Nephron (organoid): ENCODE measurements around the gene CCDC89.
"Not testable (repeated sequence)": the region's sequence is repeated elsewhere in the genome, so short reads cannot be mapped to it uniquely, and the experiment has no call there.

Experiments used
- H3K27ac Mint-ChIP-seq, 3 experiments: 2 replicates each; pipeline ENCODE4 v1.8.0; 2020; ENCODE audit warnings: mixed read lengths in 3 of 3, mild to moderate bottlenecking in 2 of 3, moderate library complexity in 1 of 3
- H3K27me3 Mint-ChIP-seq: 2 replicates; pipeline ENCODE4 v1.8.0; 2021; ENCODE audit warnings: low read depth, mild to moderate bottlenecking, moderate library complexity, mixed read lengths
- H3K36me3 Mint-ChIP-seq: 2 replicates; pipeline ENCODE4 v1.8.0; 2020; ENCODE audit warnings: low read depth, mixed read lengths
- H3K4me1 Mint-ChIP-seq: 2 replicates; pipeline ENCODE4 v1.8.0; 2020; ENCODE audit warnings: mixed read lengths
- H3K4me3 Mint-ChIP-seq, 3 experiments: 2 replicates each; pipeline ENCODE4 v1.8.0; 2020; ENCODE audit warnings: mild to moderate bottlenecking in 3 of 3, mixed read lengths in 3 of 3, moderate library complexity in 2 of 3
- H3K9me3 Mint-ChIP-seq: 2 replicates; pipeline ENCODE4 v1.8.0; 2020; ENCODE audit warnings: mixed read lengths
- TF ChIP-seq, protein P1 (sequence below), 3 experiments: fragments of 200-600 bp; sonication (generic); IDR thresholded peaks; one replicate each; pipeline ENCODE4 v1.5.0; 2021; ENCODE audit warnings: antibody characterized with exemption in 3 of 3; ENCODE audit not compliant: unreplicated experiment in 3 of 3

Gene CCDC89

DNA sequence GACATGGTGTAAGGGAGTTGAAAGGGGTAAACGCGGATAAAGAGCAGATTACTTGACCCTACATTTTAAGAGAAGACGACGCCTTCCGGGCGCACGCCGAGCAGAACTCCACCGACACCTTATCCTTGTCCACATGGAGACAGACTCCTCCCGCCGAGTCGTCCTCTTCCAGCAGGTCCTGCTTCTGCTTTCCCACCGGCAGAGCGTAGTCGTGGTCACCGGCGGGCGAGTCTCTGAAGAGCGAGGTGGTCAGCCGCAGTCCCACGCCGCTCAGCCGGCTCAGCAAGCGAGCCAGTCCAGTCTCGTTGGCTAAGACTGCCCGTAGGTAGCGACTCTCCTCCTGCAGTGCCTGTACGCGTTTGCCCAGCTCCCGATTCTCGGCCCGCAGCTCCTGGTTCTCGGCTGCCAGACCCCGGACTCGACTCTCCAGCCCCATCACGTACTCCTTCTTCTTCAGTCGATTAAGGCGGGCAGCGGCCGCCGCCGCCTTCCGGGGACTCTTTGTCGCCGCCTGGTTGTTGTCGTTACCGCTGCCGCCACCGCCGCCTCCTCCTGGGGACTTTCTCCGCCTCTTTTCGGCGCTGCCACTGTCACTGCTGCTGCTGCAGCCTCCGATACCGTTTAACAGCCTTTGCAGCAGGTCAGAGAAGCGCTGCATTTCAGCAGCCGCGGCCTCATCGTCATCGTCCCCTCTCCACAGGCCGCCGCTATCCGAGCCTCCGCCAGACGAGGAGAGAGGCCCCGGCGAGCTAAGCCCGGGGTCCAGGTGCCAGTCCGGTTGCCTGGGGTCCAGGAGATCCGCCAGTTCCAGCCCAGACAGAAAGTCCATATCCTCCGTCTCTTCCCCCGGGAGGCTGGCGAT is 22.0 kb downstream of the CCDC89 start:
- H3K9me3 Mint-ChIP-seq: no peaks in the 10 kb centered on the region
- peaks cover 40% of the 10 kb centered on the region for H3K4me1 Mint-ChIP-seq
- TF ChIP-seq, protein P1, sequence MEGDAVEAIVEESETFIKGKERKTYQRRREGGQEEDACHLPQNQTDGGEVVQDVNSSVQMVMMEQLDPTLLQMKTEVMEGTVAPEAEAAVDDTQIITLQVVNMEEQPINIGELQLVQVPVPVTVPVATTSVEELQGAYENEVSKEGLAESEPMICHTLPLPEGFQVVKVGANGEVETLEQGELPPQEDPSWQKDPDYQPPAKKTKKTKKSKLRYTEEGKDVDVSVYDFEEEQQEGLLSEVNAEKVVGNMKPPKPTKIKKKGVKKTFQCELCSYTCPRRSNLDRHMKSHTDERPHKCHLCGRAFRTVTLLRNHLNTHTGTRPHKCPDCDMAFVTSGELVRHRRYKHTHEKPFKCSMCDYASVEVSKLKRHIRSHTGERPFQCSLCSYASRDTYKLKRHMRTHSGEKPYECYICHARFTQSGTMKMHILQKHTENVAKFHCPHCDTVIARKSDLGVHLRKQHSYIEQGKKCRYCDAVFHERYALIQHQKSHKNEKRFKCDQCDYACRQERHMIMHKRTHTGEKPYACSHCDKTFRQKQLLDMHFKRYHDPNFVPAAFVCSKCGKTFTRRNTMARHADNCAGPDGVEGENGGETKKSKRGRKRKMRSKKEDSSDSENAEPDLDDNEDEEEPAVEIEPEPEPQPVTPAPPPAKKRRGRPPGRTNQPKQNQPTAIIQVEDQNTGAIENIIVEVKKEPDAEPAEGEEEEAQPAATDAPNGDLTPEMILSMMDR (IDR thresholded peaks at IDR 0.05; ENCODE audit: unreplicated experiment in 3 of 3): peak; percentile 31 to 56 (median 37)
- peak overlapping the region; percentile 95 to 100 (median 99) for H3K4me3 Mint-ChIP-seq
- no peaks in the 10 kb centered on the region for H3K27me3 Mint-ChIP-seq
- H3K36me3 Mint-ChIP-seq: peaks cover 41% of the 10 kb centered on the region
- peak overlapping the region; percentile 95 to 99 (median 98) for H3K27ac Mint-ChIP-seq

DNA sequence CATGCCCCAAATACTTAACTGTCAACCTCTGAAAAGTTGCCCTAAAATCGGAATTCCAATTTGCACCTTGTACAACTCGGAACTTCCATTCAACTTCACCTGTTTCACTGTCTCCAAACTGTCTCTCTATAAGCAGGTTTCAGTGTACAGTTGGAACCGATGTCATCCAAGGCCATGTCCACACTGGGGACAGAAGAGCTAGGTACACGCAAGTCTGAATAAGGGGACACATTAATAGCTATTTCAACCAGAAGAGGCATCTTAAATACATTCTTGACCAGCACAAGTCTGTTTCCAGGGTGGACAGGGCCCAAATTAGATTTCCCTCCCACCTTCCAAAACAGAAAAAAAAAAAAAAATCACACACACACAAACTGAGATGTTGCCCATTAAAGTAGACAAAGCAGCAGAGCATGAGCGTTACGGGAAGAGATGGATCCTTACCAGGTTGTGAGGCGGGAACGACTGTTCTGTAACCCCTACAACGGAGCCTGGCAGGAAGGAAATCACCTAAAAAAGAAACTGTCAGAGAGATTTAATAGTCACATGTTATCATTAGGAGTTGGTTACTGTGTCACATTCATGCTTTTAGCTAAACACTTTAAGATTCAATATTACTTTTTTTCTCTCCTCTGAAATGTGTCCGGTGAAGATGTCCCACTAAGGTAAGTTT is 22.8 kb downstream of the CCDC89 start:
- Mint-ChIP-seq H3K4me3 (peak overlapping the region; percentile 95 to 100 (median 99)), H3K27me3 (no peaks in the 10 kb centered on the region), H3K9me3 (no peaks in the 10 kb centered on the region), H3K27ac (peak overlapping the region; percentile 95 to 99 (median 98)), H3K36me3 (peaks cover 49% of the 10 kb centered on the region), H3K4me1 (peaks cover 45% of the 10 kb centered on the region)
- TF ChIP-seq, protein P1 (IDR thresholded peaks at IDR 0.05; ENCODE audit: unreplicated experiment in 3 of 3): no peak

DNA sequence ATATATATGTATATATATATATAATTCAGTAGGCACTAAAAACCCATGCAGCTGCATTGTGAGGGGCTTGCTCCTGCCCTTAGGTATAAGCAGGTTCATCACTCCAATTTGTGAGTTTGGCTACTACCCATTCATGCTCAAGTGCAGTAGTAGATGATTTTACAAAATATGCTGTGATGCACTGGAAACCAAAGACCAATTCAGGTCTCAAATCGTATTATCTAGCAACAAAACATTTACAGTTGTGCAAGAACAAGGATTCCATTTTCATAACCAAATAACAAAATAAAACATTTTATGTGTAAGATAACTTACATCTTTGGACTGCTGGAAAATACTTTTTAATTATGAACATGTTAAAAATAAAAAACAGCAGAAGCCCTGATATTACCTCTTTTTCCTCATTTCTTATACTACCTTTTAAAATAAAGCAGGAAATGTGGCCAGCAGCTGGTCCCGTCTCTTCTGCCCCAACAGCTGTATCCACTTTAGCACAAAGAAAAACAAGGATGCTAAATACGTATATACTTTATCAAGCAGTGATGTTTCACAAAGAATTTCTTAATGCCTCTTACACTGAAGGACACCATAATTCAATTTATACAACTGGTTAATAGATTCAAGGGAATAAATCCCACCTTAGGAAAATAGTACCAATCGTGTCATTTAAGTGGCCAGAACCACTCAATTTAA is 23.9 kb downstream of the CCDC89 start:
- Mint-ChIP-seq H3K27ac (peak overlapping the region in 1 of 3 experiments; percentile 46), H3K27me3 (no peaks in the 10 kb centered on the region), H3K36me3 (peaks cover 53% of the 10 kb centered on the region), H3K4me3 (peak overlapping the region; percentile 95 to 100 (median 99)), H3K4me1 (peaks cover 45% of the 10 kb centered on the region), H3K9me3 (no peaks in the 10 kb centered on the region)
- TF ChIP-seq, protein P1 (IDR thresholded peaks at IDR 0.05; ENCODE audit: unreplicated experiment in 3 of 3): no peak

DNA sequence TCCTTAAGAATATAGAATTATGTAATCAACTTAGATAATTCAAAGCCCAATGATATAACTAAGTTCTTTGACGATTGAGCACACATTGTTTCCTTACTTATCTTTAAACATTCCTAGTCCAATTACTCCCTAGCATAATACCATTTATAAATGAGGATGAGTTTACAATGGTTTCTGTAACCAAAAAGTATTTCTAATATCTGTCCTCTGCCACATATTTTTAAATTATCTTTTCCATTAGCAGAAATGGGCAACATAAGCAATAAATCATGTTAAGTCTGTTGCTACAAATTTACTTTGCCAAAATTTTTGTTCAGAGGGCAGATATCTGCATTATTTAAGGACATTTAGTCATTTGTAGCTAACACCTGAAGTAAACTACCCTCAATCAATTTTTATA is 27.8 kb downstream of the CCDC89 start:
- TF ChIP-seq, protein P1 (IDR thresholded peaks at IDR 0.05; ENCODE audit: unreplicated experiment in 3 of 3): no peak
- Mint-ChIP-seq H3K36me3 (peaks cover 57% of the 10 kb centered on the region), H3K4me1 (peaks cover 35% of the 10 kb centered on the region), H3K27ac (no peak overlapping the region), H3K9me3 (no peaks in the 10 kb centered on the region), H3K4me3 (no peak overlapping the region), H3K27me3 (no peaks in the 10 kb centered on the region)

DNA sequence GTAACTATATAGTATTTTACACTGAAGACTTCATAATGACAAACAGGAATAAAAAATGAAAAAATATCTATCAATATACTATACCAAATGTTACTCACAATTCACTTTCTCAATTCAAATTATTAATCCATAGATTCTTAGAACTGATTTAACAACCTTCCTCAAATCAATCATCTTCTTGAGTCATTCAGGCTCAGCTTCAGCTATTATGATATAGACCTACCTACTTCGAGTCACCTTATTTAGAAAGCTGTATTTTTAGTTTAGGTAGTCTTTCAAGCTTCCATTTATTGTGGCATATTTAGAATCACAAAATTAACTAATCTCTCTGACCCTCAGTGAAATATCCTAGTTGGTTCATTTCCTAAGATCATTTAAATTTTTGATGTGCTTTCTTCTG is 29.2 kb downstream of the CCDC89 start:
- Mint-ChIP-seq H3K36me3 (peaks cover 57% of the 10 kb centered on the region), H3K27me3 (no peaks in the 10 kb centered on the region), H3K4me1 (peaks cover 30% of the 10 kb centered on the region), H3K4me3 (no peak overlapping the region), H3K27ac (no peak overlapping the region), H3K9me3 (no peaks in the 10 kb centered on the region)
- TF ChIP-seq, protein P1 (IDR thresholded peaks at IDR 0.05; ENCODE audit: unreplicated experiment in 3 of 3): no peak

DNA sequence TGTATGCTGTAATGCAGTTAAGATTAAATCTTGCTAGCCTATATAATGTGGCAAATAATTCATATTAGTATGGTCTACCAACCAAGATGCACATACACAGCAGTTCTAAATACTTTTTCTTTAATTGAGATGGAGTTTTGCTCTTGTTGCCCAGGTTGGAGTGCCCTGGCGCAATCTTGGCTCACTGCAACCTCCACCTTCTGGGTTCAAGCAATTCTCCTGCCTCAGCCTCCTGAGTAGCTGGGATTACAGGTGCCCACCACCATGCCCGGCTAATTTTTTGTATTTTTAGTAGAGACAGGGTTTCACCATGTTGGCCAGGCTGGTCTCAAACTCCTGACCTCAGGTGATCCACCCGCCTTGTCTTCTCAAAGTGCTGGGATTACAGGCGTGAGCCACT is 31.7 kb downstream of the CCDC89 start:
- peaks cover 14% of the 10 kb centered on the region for H3K4me1 Mint-ChIP-seq

More for the DNA sequence above, 31.7 kb downstream of the CCDC89 start:
- peaks cover 42% of the 10 kb centered on the region for H3K36me3 Mint-ChIP-seq
- H3K9me3 Mint-ChIP-seq, H3K27ac Mint-ChIP-seq, H3K4me3 Mint-ChIP-seq, H3K27me3 Mint-ChIP-seq: not testable (repeated sequence)
